HK-2 (cell line): ENCODE data around the gene PAPOLB.

ENCODE experiments used
- DNase-seq: peaks from one replicate; pipeline ENCODE4 v3.0.0-alpha.2; 2018; ENCODE audit not compliant: unreplicated experiment

The PAPOLB gene

DNA sequence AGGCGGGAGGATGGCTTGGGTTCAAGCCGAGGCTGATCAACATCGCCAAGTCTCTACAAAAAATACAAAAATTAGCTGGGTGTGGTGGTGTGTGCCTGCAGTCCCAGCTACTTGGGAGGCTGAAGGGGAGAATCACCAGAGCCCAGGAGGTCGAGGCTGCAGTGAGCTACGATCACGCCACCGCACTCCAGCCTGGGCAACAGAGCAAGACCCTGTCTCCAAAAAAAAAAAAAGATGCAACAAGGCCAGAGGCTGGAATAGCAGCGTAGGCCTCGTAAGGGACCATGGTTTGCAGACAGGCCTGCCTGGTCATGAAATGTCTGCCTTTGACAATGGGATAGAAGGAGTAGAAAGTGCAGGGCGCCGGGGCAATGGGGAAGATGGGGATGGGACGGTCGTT, 20.0 kb downstream of the PAPOLB start:
- DNase-seq = no peak

DNA sequence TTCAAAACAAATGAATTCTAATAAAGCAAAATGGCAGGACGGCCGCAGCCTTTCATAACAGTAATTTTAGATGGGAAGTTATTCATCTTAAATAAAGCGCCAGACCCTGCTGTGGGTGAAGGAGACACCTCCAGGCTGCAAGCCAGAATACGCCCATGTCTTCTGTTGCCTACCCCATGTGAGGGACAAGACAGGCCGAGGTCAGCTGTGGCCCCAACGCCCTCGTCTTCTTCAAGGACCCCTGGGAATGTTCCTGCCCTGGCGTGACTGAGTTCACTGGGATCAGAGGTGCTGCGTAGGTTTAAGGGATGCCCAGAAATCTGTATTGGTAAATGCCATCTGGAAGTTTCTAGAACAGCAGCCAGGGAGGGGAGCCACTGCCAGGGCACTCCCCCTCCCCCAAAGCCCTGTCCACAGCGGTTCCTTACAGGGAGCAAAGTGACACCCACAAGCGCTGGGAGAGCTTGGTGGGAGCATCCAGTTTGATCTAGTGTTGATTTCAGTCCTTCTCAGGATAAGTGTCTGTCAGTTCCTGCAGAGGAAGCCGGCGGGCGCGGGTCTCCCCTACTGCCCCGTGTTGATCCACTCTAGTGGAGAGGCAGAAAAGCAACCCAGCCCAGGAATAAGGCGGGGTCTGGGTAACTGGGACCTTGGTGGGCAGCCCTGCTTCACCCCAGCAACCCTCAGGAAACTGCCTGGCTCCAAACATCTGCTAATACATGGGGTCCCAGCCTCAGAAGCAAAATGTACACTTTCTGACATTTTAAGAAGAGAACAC, 20.6 kb downstream of the PAPOLB start:
- DNase-seq = no peak

DNA sequence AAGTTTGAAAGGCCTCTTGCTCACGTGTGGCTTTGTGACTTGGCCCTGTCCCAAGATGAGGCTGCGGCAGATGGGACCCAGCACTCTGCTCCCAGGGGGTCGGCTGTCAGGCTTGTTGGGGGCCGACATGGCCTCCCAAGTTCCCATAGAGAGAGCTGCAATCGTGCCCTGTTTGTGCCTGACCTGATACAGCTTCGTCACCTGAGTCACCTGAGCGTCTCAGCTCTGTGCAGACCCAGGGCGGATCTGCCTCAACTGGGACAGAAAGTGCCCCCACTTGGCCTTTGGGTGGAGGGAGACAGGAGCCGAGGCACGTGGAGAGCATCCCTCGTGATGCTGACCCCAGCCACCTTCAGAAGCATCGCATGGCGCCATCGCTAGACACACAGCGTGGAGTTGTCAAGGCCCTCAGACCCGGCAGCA, 21.7 kb downstream of the PAPOLB start:
- DNase-seq = no peak

DNA sequence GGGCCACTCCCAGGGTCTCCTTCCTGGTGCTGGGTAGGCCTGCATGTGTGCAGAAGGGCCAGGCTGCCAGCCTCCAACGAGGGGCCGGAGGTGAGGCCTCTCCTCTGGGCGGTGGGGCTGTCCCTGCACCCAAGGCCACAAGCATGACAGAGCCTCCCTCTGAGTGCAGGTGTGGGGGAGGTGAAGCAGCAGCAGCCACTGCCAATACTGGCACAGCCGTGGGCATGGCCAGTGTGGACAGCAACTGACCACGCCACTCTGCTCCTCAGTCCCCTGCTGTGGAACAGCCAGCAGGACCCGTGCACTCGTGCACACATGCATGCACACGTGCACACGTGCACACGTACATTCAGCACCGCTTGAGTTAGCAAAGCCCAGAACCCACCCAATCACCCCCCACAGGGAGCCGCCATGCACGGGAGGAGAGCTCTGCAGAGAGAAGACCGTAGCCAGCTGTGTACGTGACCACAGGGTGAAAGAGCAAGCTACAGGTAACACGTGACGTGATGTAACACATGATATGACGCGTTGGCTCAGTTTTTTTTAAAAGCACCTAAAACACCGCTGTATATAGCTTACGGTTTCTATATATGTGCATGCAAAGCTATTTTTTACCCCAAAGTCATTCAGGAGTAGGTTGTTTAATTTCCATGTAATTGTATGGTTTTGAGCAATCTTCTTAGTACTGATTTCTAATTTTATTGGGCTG, 23.1 kb downstream of the PAPOLB start:
- DNase-seq = no peak

DNA sequence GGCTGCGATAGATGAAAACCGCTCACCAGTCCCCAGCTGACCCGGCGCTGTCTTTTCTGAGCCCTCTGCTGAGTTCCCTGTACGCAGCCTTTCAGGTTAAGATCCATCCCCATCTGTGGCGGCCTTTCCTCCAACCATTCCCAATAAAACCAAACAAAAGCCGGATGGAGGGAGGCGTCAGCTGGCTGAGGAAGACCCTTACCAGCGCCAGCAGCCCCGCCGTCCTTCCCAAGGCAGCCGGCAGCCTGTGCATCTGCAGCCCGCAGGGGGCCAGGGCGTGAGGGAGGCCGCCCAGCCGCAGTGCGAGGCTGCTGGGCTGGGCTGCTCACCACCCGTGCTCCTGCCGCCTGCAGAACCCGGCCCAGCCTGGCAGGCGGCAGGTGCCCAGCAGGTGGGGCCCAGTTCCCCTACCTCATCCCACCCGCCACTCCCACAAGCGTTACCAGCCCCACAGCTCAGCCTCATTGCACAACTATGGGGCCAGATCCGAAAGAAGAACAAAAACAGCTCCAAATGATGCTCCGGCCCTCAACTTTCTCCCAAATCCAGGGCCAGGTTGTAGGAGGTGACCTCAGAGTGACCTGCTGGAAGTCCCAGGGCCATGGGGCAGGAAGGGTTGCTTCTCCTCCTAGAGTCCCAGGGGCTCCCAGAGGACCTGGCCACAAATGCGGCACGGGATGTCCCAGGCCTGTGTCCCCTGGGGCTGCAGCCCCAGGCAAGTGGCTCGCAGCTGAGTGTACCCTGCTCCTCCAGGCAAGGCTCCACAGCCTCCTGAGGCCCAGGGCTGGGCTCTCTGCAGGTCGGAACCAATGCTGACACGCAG, 23.8 kb downstream of the PAPOLB start:
- DNase-seq = no peak

- no peak for DNase-seq
These were observed 24.6 kb downstream of the PAPOLB start for GRCh38 chr7:4837041-4837802.

- no peak for DNase-seq
These were observed 25.6 kb downstream of the PAPOLB start for GRCh38 chr7:4836206-4836661.

- DNase-seq = no peak
These were observed 26.2 kb downstream of the PAPOLB start for GRCh38 chr7:4835398-4836205.

DNA sequence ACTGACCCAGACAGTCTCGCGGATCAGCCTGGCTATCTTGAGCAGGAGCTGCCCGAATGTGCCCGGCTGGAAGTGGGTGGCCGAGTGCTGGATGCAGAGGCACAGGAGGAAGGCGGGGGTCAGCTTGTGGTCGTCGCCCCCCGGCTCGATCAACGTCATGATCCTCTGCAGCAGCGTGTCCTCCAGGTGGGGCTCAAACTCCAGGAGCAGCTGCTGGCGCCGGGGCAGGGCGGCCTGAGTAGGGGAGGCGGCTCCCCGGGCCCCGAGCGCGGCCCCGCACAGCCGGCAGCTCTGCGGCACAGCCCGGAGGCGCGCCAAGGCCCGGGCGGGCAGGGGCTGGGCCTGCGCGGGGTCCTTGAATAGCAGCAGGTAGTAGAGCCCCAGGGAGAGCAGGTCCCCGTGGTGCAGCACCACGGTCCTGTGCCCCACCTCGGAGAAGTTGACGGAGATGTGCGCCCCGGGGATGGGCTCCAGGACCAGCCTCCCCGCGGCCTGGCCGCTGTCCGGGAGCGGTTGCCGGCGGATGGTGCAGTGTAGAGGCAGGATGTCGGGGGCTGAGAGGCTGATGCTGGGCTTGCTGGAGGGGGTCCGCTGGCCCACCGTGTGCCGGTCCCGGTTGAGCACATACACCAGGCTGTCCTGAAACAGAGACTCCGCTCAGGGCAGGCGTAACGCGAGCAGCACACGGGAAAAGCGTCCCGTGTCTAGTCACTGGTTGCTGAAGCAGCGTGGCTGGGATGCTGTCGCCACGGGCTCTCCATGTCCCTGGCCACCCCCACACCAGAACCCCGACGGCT, 27.0 kb downstream of the PAPOLB start:
- no peak for DNase-seq

GRCh38 chr7:4833691-4834600, 27.9 kb downstream of the PAPOLB start:
- DNase-seq = no peak

DNA sequence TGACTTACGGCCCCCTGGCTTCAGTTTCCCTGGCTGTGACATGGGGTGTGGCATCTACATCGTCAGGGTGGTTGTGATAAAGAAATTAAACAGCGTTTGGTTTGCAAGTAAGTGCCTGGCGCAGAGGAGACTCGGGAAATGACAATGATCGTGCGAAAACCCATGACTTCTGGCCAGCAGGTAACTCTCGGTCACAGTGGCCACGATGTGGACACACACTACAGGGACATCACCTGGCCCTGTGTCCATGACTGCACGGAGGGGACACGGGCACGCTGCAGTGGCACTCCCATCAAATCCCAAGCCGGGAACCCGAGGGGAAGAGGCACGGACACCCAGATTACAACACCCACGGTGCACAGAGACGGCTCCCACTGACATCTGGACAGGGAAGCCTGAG, 28.7 kb downstream of the PAPOLB start:
- DNase-seq = no peak

GRCh38 chr7:4832711-4833110, 29.1 kb downstream of the PAPOLB start:
- DNase-seq = no peak

GRCh38 chr7:4831723-4832495, 29.9 kb downstream of the PAPOLB start:
- no peak for DNase-seq

DNA sequence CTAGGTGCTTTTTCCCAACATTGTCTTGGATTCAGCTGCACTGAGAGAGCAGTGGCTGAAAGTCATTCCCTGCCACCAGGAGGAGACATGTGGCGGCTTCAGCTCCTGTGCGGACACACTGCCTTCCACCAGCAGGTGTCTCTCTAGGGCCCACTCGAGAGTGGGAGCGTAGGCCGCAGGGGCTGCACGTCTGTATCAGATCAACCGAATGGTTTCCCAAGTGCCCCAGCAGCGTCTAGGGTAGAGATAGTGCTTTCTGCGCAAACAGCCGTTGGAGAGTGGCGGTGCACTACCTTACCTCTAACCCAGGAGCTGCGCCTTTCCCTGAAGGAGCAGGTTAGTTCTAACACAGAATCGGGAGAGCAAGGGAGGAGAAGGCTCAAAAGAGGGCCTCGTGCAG, 31.7 kb downstream of the PAPOLB start:
- DNase-seq = peak; percentile 29

DNA sequence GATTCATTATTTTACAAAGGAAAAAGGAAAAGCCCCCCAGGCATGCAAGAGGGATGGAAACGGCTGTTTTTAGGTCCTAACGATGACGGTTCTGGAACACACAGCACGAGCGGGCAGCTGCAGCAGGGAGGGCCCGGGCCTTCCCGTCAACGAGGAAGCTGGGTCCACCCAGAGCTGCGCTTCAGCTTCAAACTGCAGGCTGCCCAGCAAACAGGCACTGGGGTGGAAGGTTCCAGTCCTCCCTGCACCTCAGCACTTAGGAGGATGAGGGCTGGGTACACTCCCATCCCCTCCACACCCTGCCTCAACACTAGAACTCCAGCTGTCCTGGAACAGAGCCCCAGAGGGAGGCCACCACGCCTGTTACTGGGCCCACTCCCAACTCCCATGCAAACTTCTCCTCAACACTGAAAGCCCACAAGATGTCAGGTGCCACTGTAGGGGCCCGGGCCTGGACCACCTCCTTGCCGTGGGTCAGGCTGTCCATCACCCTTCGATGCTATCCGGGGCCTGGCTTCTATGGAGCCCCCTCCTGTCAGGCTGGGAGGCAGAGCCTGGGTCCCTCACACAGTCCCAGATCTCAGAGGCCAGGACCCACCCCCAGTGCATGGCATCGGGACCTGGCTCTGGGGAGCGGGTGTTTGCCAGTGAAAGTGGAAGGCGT, 33.0 kb downstream of the PAPOLB start:
- DNase-seq = no peak

DNA sequence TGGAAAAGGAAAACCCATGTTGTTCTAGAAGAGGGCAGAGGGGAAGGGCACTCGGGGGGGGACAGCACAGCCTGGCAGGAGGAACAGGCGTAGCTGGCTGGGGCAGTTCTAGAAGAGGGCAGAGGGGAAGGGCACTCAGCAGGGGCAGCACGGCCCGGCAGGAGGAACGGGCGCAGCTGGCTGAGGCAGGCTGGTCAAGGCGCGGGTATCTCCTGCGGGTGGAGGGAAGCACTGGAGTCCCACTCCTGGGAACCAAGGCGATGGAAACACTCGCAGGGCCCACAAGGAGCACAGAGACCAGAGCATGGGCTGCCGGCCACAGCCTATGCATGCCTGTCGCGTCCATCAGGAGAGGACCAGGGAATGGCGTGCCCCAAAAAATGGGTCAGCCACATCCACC, 36.7 kb downstream of the PAPOLB start:
- no peak for DNase-seq

DNA sequence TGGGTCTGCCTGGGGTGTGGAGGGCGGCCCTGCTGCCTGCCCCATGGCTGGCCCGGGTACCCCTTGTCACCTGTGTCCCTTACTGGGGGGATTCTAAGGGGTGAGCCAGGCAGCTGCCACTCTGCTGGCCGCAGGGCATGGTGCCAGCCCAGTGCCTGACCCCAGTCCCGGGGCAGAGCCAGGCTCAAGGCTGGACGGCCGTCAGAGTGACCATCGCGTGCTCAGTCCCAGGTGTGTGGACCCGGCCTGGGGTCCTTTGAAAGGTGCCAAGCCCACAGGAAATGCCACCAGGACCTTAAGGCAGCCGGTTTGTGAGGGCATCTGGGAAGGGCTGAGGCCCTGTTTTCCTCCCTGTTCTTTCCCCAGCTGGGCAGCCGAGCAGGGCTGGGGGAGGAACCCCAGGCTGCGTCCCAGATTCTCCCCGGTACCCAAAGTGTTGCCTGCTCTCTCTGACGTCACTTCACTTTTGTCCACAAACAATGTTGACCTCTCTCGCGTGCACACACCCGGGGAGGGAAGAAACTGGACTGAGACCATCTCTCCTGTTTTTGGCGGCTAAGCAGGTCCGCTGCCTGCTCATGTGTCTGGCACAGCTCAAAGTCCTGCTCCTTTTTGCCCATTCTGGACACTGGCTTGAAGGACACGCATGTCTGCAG, 37.6 kb downstream of the PAPOLB start:
- DNase-seq = no peak
